Measurements from ENCODE around the gene CCDC92B.

DNA sequence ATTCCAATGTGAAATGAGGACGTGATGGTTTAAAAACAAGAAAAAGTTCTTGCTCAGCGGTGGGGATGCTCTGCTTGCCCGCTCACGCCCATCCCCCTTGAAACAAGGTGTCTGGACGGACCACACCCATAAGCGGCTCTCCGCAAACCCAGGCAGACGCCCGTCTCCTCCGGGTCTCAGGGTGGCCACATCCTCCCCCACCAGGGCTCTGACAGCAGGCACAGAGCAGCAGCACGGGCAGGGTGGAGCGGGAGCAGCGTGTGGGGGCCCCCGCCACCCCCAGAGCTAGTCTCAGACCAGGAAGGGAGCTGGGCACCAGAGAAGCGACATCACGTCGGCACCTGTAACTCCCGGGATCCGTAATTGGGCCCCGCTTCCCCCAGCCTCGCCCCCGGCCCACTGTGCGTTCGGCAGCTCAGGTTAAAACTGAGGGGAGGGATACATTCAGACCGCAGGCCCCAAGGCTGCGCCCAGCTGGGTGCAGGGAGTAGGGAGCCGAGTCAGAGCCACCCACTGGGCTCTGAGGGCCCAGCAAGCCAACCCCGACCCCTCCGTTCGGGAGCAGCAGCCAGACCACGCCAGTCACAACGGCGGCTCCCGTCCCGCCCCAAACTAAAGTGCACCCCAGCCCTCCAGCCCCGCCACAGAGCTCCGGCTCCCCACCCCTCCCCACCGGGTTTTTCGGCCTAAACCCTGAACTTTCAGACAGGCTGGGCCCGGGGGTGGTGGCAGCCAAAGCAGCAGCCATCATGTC lies 59.9 kb downstream of the CCDC92B start:
- TF ChIP-seq, protein P1, sequence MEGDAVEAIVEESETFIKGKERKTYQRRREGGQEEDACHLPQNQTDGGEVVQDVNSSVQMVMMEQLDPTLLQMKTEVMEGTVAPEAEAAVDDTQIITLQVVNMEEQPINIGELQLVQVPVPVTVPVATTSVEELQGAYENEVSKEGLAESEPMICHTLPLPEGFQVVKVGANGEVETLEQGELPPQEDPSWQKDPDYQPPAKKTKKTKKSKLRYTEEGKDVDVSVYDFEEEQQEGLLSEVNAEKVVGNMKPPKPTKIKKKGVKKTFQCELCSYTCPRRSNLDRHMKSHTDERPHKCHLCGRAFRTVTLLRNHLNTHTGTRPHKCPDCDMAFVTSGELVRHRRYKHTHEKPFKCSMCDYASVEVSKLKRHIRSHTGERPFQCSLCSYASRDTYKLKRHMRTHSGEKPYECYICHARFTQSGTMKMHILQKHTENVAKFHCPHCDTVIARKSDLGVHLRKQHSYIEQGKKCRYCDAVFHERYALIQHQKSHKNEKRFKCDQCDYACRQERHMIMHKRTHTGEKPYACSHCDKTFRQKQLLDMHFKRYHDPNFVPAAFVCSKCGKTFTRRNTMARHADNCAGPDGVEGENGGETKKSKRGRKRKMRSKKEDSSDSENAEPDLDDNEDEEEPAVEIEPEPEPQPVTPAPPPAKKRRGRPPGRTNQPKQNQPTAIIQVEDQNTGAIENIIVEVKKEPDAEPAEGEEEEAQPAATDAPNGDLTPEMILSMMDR (IDR thresholded peaks at IDR 0.05; ENCODE audit: poor library complexity) = no peak
- no peak for TF ChIP-seq EZH2 (IDR thresholded peaks at IDR 0.05; ENCODE audit: borderline replicate concordance)
- no peak for TF ChIP-seq EZH2phosphoT487 (IDR thresholded peaks at IDR 0.05; ENCODE audit: low read depth, severe bottlenecking, unreplicated experiment)
